Measurements from ENCODE around the gene LRRC55. TPM values are rescaled to one million over a fixed set of nuclear protein-coding genes. Genes with fewer than 3 reads are reported as not detected.

Gene LRRC55
- total RNA-seq, 1 donor from 2014 or later = not detected

GRCh38 chr11:57191311-57192219 is 9.8 kb downstream of the LRRC55 start:
- DNase-seq (ENCODE audit: low spot score in 2 of 2) = no peak
- H3K27me3 ChIP-seq = no peaks in the 10 kb centered on the region
- H3K4me3 ChIP-seq = no peak overlapping the region
- H3K9me3 ChIP-seq = no peaks in the 10 kb centered on the region
- intact Hi-C loops (cut with DNase I) = no loop called here
- no peak overlapping the region for H3K27ac ChIP-seq
- no peak for TF ChIP-seq CTCF (IDR thresholded peaks at IDR 0.05)
- no peaks in the 10 kb centered on the region for H3K36me3 ChIP-seq
- H3K4me1 ChIP-seq = no peaks in the 10 kb centered on the region

GRCh38 chr11:57192316-57192715 is 10.6 kb downstream of the LRRC55 start:
- no peak overlapping the region for H3K27ac ChIP-seq
- no peak overlapping the region for H3K4me3 ChIP-seq
- no peaks in the 10 kb centered on the region for H3K9me3 ChIP-seq
- H3K27me3 ChIP-seq = no peaks in the 10 kb centered on the region
- H3K4me1 ChIP-seq = no peaks in the 10 kb centered on the region
- no peaks in the 10 kb centered on the region for H3K36me3 ChIP-seq
- TF ChIP-seq CTCF (IDR thresholded peaks at IDR 0.05) = no peak
- no peak for DNase-seq (ENCODE audit: low spot score in 2 of 2)
- intact Hi-C loops (cut with DNase I) = no loop called here

GRCh38 chr11:57196596-57196995 is 14.8 kb downstream of the LRRC55 start:
- no peak for TF ChIP-seq CTCF (IDR thresholded peaks at IDR 0.05)

GRCh38 chr11:57197762-57198161 is 16.0 kb downstream of the LRRC55 start:
- no peaks in the 10 kb centered on the region for H3K27me3 ChIP-seq
- H3K4me3 ChIP-seq = no peak overlapping the region
- no peak for TF ChIP-seq CTCF (IDR thresholded peaks at IDR 0.05)
- H3K27ac ChIP-seq = no peak overlapping the region
- intact Hi-C loops (cut with DNase I) = no loop called here
- no peaks in the 10 kb centered on the region for H3K36me3 ChIP-seq
- no peaks in the 10 kb centered on the region for H3K9me3 ChIP-seq
- DNase-seq (ENCODE audit: low spot score in 2 of 2) = no peak
- no peaks in the 10 kb centered on the region for H3K4me1 ChIP-seq

More at GRCh38 chr11:57196596-57196995, 14.8 kb downstream of the LRRC55 start:
- DNase-seq (ENCODE audit: low spot score in 2 of 2) = no peak
- H3K27ac ChIP-seq = no peak overlapping the region
- intact Hi-C loops (cut with DNase I) = no loop called here
- no peak overlapping the region for H3K4me3 ChIP-seq
- H3K4me1 ChIP-seq = no peaks in the 10 kb centered on the region
- H3K9me3 ChIP-seq = no peaks in the 10 kb centered on the region
- no peaks in the 10 kb centered on the region for H3K36me3 ChIP-seq
- H3K27me3 ChIP-seq = no peaks in the 10 kb centered on the region

GRCh38 chr11:57199330-57199729 is 17.6 kb downstream of the LRRC55 start:
- Histone ChIP-seq H3K36me3 (no peaks in the 10 kb centered on the region), H3K27me3 (no peaks in the 10 kb centered on the region), H3K27ac (no peak overlapping the region), H3K4me1 (no peaks in the 10 kb centered on the region), H3K9me3 (no peaks in the 10 kb centered on the region), H3K4me3 (no peak overlapping the region)
- no peak for DNase-seq (ENCODE audit: low spot score in 2 of 2)
- intact Hi-C loops (cut with DNase I) = no loop called here
- TF ChIP-seq CTCF (IDR thresholded peaks at IDR 0.05) = no peak
